GM12875 (cell line): ENCODE results near the gene TBXA2R.

Experiments
- H3K4me3 ChIP-seq: one replicate; pipeline ENCODE4 v1.5.1; 2011; ENCODE audit warnings: low read depth, low read length, control low read depth
- CTCF ChIP-seq: IDR thresholded peaks from 2 replicates; pipeline ENCODE4 v1.5.1; 2011; ENCODE audit warnings: low read depth, mild to moderate bottlenecking, control low read depth, inconsistent platforms, low read length, moderate library complexity, borderline replicate concordance; ENCODE audit not compliant: insufficient read depth

TBXA2R gene

GRCh38 chr19:3618811-3619630, 12.3 kb upstream of the TBXA2R start:
- TF ChIP-seq CTCF = no peak
- H3K4me3 ChIP-seq = no peak overlapping the region

DNA sequence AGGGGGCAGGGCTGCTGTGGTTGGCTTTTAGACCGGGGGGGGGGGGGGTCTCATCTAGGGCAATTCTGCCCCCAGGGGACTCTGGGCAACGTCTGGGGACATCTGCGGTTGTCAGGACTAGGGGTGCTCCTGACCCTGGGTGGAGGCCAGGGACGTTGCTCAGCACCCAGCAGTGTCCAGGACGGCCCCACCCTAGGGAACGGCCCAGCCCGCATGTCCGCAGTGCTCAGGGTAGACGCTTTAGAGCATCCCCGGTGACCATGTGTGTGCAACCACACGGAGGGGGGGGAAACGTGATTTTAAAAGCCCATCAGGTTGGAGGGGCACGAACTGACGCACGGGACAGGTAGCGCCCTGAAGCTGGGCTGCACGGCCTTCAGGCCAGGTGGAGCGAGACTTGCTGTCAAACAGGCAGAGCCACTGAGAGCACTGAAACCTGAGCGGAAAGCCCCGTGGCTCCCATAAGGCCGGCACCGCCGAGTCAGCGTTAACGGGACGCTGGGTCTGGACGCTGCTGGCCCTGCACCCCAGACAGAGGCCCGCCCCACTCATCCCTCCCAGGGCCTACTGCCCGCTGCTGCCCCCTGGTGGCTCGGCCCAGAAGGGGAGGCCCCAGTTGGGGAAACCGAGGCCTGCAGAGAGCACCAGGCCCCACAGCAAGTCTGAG, 11.6 kb upstream of the TBXA2R start:
- TF ChIP-seq CTCF = peak; percentile 95
- no peak overlapping the region for H3K4me3 ChIP-seq

- no peak overlapping the region for H3K4me3 ChIP-seq
- TF ChIP-seq CTCF = no peak
These were observed 10.8 kb upstream of the TBXA2R start for GRCh38 chr19:3617463-3617862.

- no peak for TF ChIP-seq CTCF
- no peak overlapping the region for H3K4me3 ChIP-seq
These were observed 9.0 kb upstream of the TBXA2R start for GRCh38 chr19:3615524-3616135.

DNA sequence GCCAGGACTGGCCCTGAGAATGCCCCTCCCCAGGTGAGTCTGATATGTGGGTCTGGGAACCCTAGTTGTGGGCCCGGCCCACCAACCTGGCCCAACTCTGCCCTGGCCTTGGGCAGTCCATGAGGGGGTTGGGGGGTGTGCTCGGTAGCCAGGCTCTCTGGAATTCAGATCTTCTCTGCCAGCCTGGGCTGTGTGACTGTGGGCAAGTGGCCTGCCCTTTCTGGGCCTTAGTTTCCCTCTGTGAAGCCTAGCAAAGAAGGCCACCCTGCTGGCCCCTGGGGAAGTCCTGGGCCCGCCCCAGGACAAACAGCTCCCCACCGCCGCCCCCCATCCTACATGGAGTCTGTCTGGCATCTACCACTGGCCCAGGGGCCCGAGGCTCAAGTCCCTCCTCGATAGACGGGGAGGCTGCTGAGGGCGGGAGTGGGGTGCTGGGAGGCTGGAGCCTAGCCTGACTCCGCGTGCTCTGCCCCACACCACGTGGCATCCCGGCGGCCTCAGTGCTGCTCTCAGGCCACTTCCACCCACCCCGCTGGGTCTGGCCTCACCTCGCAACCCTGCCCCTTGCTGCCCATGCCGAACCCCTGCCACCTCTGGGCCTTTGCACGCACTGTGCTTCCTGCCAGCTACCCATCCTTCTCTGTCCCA, 8.3 kb upstream of the TBXA2R start:
- no peak overlapping the region for H3K4me3 ChIP-seq
- TF ChIP-seq CTCF = no peak

DNA sequence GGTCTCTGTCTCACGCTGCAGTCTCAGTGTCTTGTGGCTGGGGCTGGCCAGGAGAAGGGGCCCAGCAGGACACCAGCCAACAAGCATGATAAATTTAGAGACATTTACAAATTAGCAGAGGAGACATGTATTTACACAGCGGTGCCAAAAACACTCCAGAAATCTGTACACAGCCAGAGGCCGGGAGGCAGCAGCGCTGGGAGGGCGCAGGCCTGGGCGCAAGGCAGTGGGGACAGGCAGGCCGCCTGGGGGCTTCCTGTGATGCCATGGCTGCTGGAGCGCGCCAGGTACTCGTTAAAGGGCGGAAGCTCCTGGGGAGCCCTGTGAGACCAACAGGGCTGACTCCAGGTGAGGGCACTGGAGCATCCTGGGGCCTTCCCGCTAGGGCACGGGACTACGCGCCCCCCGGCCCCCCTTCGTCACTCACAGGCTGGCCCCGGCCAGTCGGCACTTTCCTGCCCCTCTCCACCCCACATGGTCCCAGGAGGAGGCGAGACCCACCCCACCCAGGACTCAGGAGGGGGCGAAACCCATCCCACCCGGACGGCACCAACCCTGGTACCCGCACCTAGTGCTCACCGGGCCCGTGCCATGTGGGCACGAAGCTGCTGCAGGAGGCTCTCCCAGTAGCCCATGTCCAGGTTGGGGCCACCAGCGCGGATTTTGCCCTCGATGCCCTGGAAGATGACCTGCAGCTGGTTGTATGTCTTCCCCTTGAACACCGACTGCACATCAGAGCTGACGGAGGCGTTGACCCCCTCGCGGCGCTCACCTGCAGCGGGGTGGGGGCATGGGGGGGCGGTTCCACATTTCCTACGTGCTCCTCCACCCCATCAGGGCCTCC, 7.4 kb upstream of the TBXA2R start:
- TF ChIP-seq CTCF = no peak
- no peak overlapping the region for H3K4me3 ChIP-seq
